Fibroblast of skin of scalp (primary cell): ENCODE results near the gene EFCAB6.

Experiments used
- DNase-seq: peaks from one replicate; pipeline ENCODE4 v3.0.0-alpha.2; 2013

Gene EFCAB6

GRCh38 chr22:43569111-43569510 is 243.0 kb downstream of the EFCAB6 start:
- DNase-seq: no peak

GRCh38 chr22:43567691-43568324 is 244.3 kb downstream of the EFCAB6 start:
- no peak for DNase-seq

GRCh38 chr22:43566561-43567332 is 245.4 kb downstream of the EFCAB6 start:
- no peak for DNase-seq

- no peak for DNase-seq
Observed at GRCh38 chr22:43566021-43566420, 246.1 kb downstream of the EFCAB6 start.

GRCh38 chr22:43564859-43565258 is 247.2 kb downstream of the EFCAB6 start:
- DNase-seq: no peak

GRCh38 chr22:43563571-43563970 is 248.5 kb downstream of the EFCAB6 start:
- DNase-seq: no peak

GRCh38 chr22:43562843-43563242 is 249.3 kb downstream of the EFCAB6 start:
- DNase-seq: no peak

- DNase-seq: no peak
Observed at GRCh38 chr22:43561415-43562178, 250.5 kb downstream of the EFCAB6 start.

GRCh38 chr22:43560651-43561050 is 251.5 kb downstream of the EFCAB6 start:
- no peak for DNase-seq

GRCh38 chr22:43555561-43556515 is 256.3 kb downstream of the EFCAB6 start:
- DNase-seq: no peak

- DNase-seq: no peak
Observed at GRCh38 chr22:43554694-43555365, 257.3 kb downstream of the EFCAB6 start.

GRCh38 chr22:43554259-43554636 is 257.9 kb downstream of the EFCAB6 start:
- DNase-seq: no peak

- DNase-seq: no peak
Observed at GRCh38 chr22:43553451-43554258, 258.4 kb downstream of the EFCAB6 start.

- no peak for DNase-seq
Observed at GRCh38 chr22:43550672-43551071, 261.4 kb downstream of the EFCAB6 start.

- no peak for DNase-seq
Observed at GRCh38 chr22:43550024-43550620, 262.0 kb downstream of the EFCAB6 start.

- DNase-seq: no peak
Observed at GRCh38 chr22:43546186-43546585, 265.9 kb downstream of the EFCAB6 start.

GRCh38 chr22:43544289-43544673 is 267.8 kb downstream of the EFCAB6 start:
- DNase-seq: no peak

- DNase-seq: no peak
Observed at GRCh38 chr22:43543522-43544288, 268.4 kb downstream of the EFCAB6 start.

GRCh38 chr22:43542681-43543521 is 269.2 kb downstream of the EFCAB6 start:
- DNase-seq: no peak
